K562 (cell line): ENCODE results near the gene AIRE. TPM values are rescaled to one million over a fixed set of nuclear protein-coding genes. Genes with fewer than 3 reads are reported as not detected.

Source experiments
- ASH1L ChIP-seq: fragments of 450-650 bp; IDR thresholded peaks from 2 replicates; pipeline ENCODE4 v1.6.1; 2018; ENCODE audit warnings: borderline replicate concordance, mild to moderate bottlenecking, low read depth; ENCODE audit not compliant: partially characterized antibody
- BACH1 ChIP-seq: fragments of 200-800 bp; sonication (Bioruptor generic); IDR thresholded peaks from 2 replicates; pipeline ENCODE4 v1.6.1; 2016; ENCODE audit warnings: missing genetic modification characterization, missing compliant biosample characterization
- BRD9 ChIP-seq: fragments of 450-650 bp; IDR thresholded peaks from 2 replicates; pipeline ENCODE4 v1.6.1; 2018; ENCODE audit warnings: low read depth; ENCODE audit not compliant: partially characterized antibody
- CREB1 ChIP-seq, 2 experiments: sonication (generic) in 1 of 2; formaldehyde crosslinking in 1 of 2; IDR thresholded peaks; 2 replicates each; pipeline versions ENCODE4 v1.6.1 to v1.8.0; 2012 to 2022; ENCODE audit warnings: inconsistent platforms in 1 of 2, mild to moderate bottlenecking in 1 of 2, missing genetic modification reagents in 1 of 2, moderate library complexity in 1 of 2
- ELF2 ChIP-seq: fragments of 250-450 bp; sonication (Bioruptor Pico); IDR thresholded peaks from 2 replicates; pipeline ENCODE4 v1.5.0; 2021; ENCODE audit warnings: mild to moderate bottlenecking
- GTF2A2 ChIP-seq: IDR thresholded peaks from 2 replicates; pipeline ENCODE4 v1.6.1; 2016; ENCODE audit warnings: mild to moderate bottlenecking, missing genetic modification characterization, missing compliant biosample characterization
- HCFC1 ChIP-seq: IDR thresholded peaks from 2 replicates; pipeline ENCODE4 v1.6.1; 2012; ENCODE audit warnings: low read depth, low read length, improper control_type of control experiment
- JUNB ChIP-seq: fragments of 450-650 bp; formaldehyde crosslinking; conservative IDR thresholded peaks from 2 replicates; pipeline ENCODE4 v1.4.0; 2020; ENCODE audit warnings: mild to moderate bottlenecking
- KLF13 ChIP-seq: fragments of 450-650 bp; IDR thresholded peaks from 2 replicates; pipeline ENCODE4 v1.6.1; 2016; ENCODE audit warnings: missing genetic modification characterization, low read depth, mild to moderate bottlenecking, missing compliant biosample characterization, moderate library complexity, borderline replicate concordance
- LARP7 ChIP-seq: fragments of 450-650 bp; IDR thresholded peaks from 2 replicates; pipeline ENCODE4 v1.6.1; 2016
- MXI1 ChIP-seq: IDR thresholded peaks from 2 replicates; pipeline ENCODE4 v1.6.1; 2011; ENCODE audit warnings: low read depth, mild to moderate bottlenecking, improper control_type of control experiment, low read length
- MYC ChIP-seq, 2 experiments: fragments of 250-450 bp in 1 of 2; sonication (Bioruptor Pico) in 1 of 2; IDR thresholded peaks; 2 replicates each; pipeline versions ENCODE4 v1.5.1 to v1.6.1; 2012 to 2021; ENCODE audit warnings: low read depth in 2 of 2, borderline replicate concordance in 1 of 2, improper control_type of control experiment in 1 of 2, low read length in 1 of 2, mild to moderate bottlenecking in 1 of 2, moderate library complexity in 1 of 2
- NBN ChIP-seq: fragments of 450-650 bp; IDR thresholded peaks from 2 replicates; pipeline ENCODE4 v1.6.1; 2016; ENCODE audit warnings: low read depth, mild to moderate bottlenecking
- NFIX ChIP-seq: fragments of 250-450 bp; sonication (Bioruptor Pico); IDR thresholded peaks from 2 replicates; pipeline ENCODE4 v1.4.0; 2020; ENCODE audit warnings: low read depth, mild to moderate bottlenecking, moderate library complexity
- NR1H2 ChIP-seq: sonication (generic); formaldehyde crosslinking; IDR thresholded peaks from 2 replicates; pipeline ENCODE4 v1.4.0; 2020; ENCODE audit warnings: mild to moderate bottlenecking, missing genetic modification reagents
- RBFOX2 ChIP-seq: fragments of 200-400 bp; formaldehyde crosslinking; IDR thresholded peaks from 2 replicates; pipeline ENCODE4 v1.6.1; 2017; ENCODE audit warnings: low read depth, mild to moderate bottlenecking, low read length, moderate library complexity
- RCOR1 ChIP-seq, 2 experiments: IDR thresholded peaks; 2 replicates each; pipeline ENCODE4 v1.6.1; 2012; ENCODE audit warnings: low read depth in 2 of 2, low read length in 2 of 2, borderline replicate concordance in 1 of 2, improper control_type of control experiment in 1 of 2
- RUNX1 ChIP-seq: sonication (generic); IDR thresholded peaks from 2 replicates; pipeline ENCODE4 v1.6.1; 2016; ENCODE audit warnings: antibody characterized with exemption, low read depth
- SMAD3 ChIP-seq: fragments of 450-650 bp; formaldehyde crosslinking; conservative IDR thresholded peaks from 2 replicates; pipeline ENCODE4 v1.4.0; 2020; ENCODE audit warnings: mild to moderate bottlenecking
- SP1 ChIP-seq: sonication (generic); formaldehyde crosslinking; IDR thresholded peaks from 2 replicates; pipeline ENCODE4 v1.8.1; 2022; ENCODE audit warnings: mild to moderate bottlenecking, missing genetic modification reagents
- XRCC5 ChIP-seq: fragments of 200-400 bp; formaldehyde crosslinking; IDR thresholded peaks from 2 replicates; pipeline ENCODE4 v1.6.1; 2017; ENCODE audit warnings: low read depth, mild to moderate bottlenecking, low read length
- ZBTB12 ChIP-seq: fragments of 250-450 bp; sonication (Bioruptor Pico); IDR thresholded peaks from 2 replicates; pipeline ENCODE4 v1.4.0; 2020
- ZNF184 ChIP-seq: sonication (generic); formaldehyde crosslinking; IDR thresholded peaks from 2 replicates; pipeline ENCODE4 v1.5.0; 2020; ENCODE audit warnings: missing genetic modification reagents
- ZNF274 ChIP-seq: IDR thresholded peaks from 2 replicates; pipeline ENCODE4 v1.6.1; 2011; ENCODE audit warnings: low read depth, mild to moderate bottlenecking, low read length, moderate library complexity, borderline replicate concordance
- ZNF347 ChIP-seq: fragments of 450-650 bp; formaldehyde crosslinking; IDR thresholded peaks from 2 replicates; pipeline ENCODE4 v1.4.0; 2020; ENCODE audit warnings: low read depth, mild to moderate bottlenecking, moderate library complexity
- ZNF512 ChIP-seq: IDR thresholded peaks from 2 replicates; pipeline ENCODE4 v1.6.1; 2016; ENCODE audit warnings: missing genetic modification characterization, missing compliant biosample characterization
- polyA plus RNA-seq, 8 experiments: library from polyadenylated mRNA; depleted of rRNA in 4 of 8; stranded (reverse) in 5 of 8; unstranded in 3 of 8; fragments of >200 nt; fragmentation: Nextera tagmentation in 2 of 8; fragmentation: Illumina TruSeq in 1 of 8; extraction: Ambion mirVana in 2 of 8; extraction: Trizol in 1 of 8; gene quantifications; 2 replicates each; pipeline versions ENCODE4 v1.2.1 to v1.2.3, GENCODE V29; 2011 to 2014; ENCODE audit warnings: inconsistent platforms in 1 of 8, missing spikeins in 1 of 8
- total RNA-seq, 7 experiments: library from RNA; depleted of rRNA in 6 of 7; stranded (reverse); fragments of >200 nt in 6 of 7; fragmentation: Illumina TruSeq in 2 of 7; extraction: Trizol in 2 of 7; gene quantifications; 2 replicates each; pipeline versions ENCODE4 v1.2.1 to v1.2.3, GENCODE V29; 2011 to 2021; ENCODE audit warnings: low replicate concordance in 1 of 7

AIRE gene
- total and polyA plus RNA-seq, 9 of the 15 experiments (the other 6 are each of a cell fraction or from before 2014, with no cell fraction given), result 0.01 TPM; not detected in 8

GRCh38 chr21:44300262-44300959 is 14.7 kb downstream of the AIRE start (continued):
- no peak for TF ChIP-seq BRD9
- TF ChIP-seq SP1, result no peak; the same call in 1 of the 2 replicates
- TF ChIP-seq NBN, result no peak
- no peak for TF ChIP-seq ASH1L
- TF ChIP-seq LARP7, result no peak
- TF ChIP-seq GTF2A2, result no peak
- TF ChIP-seq CREB1 (IDR thresholded peaks at IDR 0.05), result no peak
- TF ChIP-seq CREB1 (CRISPR knock-in tag; IDR thresholded peaks at IDR 0.05), result no peak
- TF ChIP-seq ZNF184 (CRISPR knock-in tag), result no peak
- no peak for TF ChIP-seq ZBTB12 (CRISPR knock-in tag)
- no peak for TF ChIP-seq XRCC5
- TF ChIP-seq NFIX (CRISPR knock-in tag), result no peak
- no peak for TF ChIP-seq ZNF347
- no peak for TF ChIP-seq HCFC1
- no peak for TF ChIP-seq RCOR1 (IDR thresholded peaks at IDR 0.05; ENCODE audit: borderline replicate concordance in 1 of 2, low read depth in 2 of 2, low read length in 2 of 2)
- TF ChIP-seq RBFOX2, result peak; percentile 75
- TF ChIP-seq MXI1, result no peak
- TF ChIP-seq NR1H2 (CRISPR knock-in tag), result no peak
- peak; percentile 53; the same call in 1 of the 2 replicates for TF ChIP-seq KLF13
- TF ChIP-seq RUNX1, result no peak
- no peak for TF ChIP-seq BACH1 (tag)
- TF ChIP-seq ELF2 (CRISPR knock-in tag), result peak; percentile 86; the same call in 1 of the 2 replicates
- TF ChIP-seq ZNF274, result no peak
- no peak for TF ChIP-seq SMAD3 (CRISPR knock-in tag)
- TF ChIP-seq ZNF512 (tag), result no peak
- peak; percentile 62; the same call in 1 of the 2 replicates for TF ChIP-seq MYC (IDR thresholded peaks at IDR 0.05; ENCODE audit: low read depth, low read length)
- TF ChIP-seq MYC (CRISPR knock-in tag; IDR thresholded peaks at IDR 0.05; ENCODE audit: borderline replicate concordance, low read depth), result no peak
- no peak for TF ChIP-seq JUNB
